HG02642 (cell line): ENCODE data around the gene CDH12.
"Not testable (repeated sequence)": the region's sequence is repeated elsewhere in the genome, so short reads cannot be mapped to it uniquely, and the experiment has no call there.

Experiments
- ATAC-seq: cut with Tn5 transposase; IDR thresholded peaks from one replicate; pipeline ENCODE4 v1.9.1; 2021; ENCODE audit warnings: mild to moderate bottlenecking; ENCODE audit not compliant: unreplicated experiment, poor library complexity

The CDH12 gene

GRCh38 chr5:22058620-22059019 lies 794.5 kb downstream of the CDH12 start:
- no peak for ATAC-seq

GRCh38 chr5:22057012-22057411 lies 796.1 kb downstream of the CDH12 start:
- ATAC-seq: no peak

GRCh38 chr5:22056601-22057000 lies 796.5 kb downstream of the CDH12 start:
- ATAC-seq: no peak

- ATAC-seq: no peak
These were observed 799.9 kb downstream of the CDH12 start for GRCh38 chr5:22053195-22053594.

- no peak for ATAC-seq
These were observed 801.3 kb downstream of the CDH12 start for GRCh38 chr5:22051881-22052280.

GRCh38 chr5:22050931-22051330 lies 802.2 kb downstream of the CDH12 start:
- ATAC-seq: no peak

- ATAC-seq: no peak
These were observed 808.9 kb downstream of the CDH12 start for GRCh38 chr5:22044229-22044628.

GRCh38 chr5:22036061-22036460 lies 817.1 kb downstream of the CDH12 start:
- no peak for ATAC-seq

- no peak for ATAC-seq
These were observed 820.1 kb downstream of the CDH12 start for GRCh38 chr5:22033066-22033465.

GRCh38 chr5:22023784-22024183 lies 829.4 kb downstream of the CDH12 start:
- no peak for ATAC-seq

GRCh38 chr5:22012893-22013292 lies 840.3 kb downstream of the CDH12 start:
- ATAC-seq: not testable (repeated sequence)

- ATAC-seq: not testable (repeated sequence)
These were observed 842.3 kb downstream of the CDH12 start for GRCh38 chr5:22010808-22011207.

GRCh38 chr5:22001097-22001496 lies 852.0 kb downstream of the CDH12 start:
- not testable (repeated sequence) for ATAC-seq

GRCh38 chr5:21985799-21986198 lies 867.3 kb downstream of the CDH12 start:
- not testable (repeated sequence) for ATAC-seq

- ATAC-seq: not testable (repeated sequence)
These were observed 901.6 kb downstream of the CDH12 start for GRCh38 chr5:21951571-21951970.

- no peak for ATAC-seq
These were observed 922.0 kb downstream of the CDH12 start for GRCh38 chr5:21931116-21931515.

GRCh38 chr5:21919414-21920022 lies 933.6 kb downstream of the CDH12 start:
- peak; percentile 97 for ATAC-seq

GRCh38 chr5:21918451-21918850 lies 934.7 kb downstream of the CDH12 start:
- no peak for ATAC-seq

- no peak for ATAC-seq
These were observed 942.4 kb downstream of the CDH12 start for GRCh38 chr5:21910731-21911130.

- no peak for ATAC-seq
These were observed 957.3 kb downstream of the CDH12 start for GRCh38 chr5:21895766-21896350.

- no peak for ATAC-seq
These were observed 960.0 kb downstream of the CDH12 start for GRCh38 chr5:21893161-21893560.

- no peak for ATAC-seq
These were observed 963.6 kb downstream of the CDH12 start for GRCh38 chr5:21889581-21889980.
